ENCODE measurements around the gene ZNF714.

DNA sequence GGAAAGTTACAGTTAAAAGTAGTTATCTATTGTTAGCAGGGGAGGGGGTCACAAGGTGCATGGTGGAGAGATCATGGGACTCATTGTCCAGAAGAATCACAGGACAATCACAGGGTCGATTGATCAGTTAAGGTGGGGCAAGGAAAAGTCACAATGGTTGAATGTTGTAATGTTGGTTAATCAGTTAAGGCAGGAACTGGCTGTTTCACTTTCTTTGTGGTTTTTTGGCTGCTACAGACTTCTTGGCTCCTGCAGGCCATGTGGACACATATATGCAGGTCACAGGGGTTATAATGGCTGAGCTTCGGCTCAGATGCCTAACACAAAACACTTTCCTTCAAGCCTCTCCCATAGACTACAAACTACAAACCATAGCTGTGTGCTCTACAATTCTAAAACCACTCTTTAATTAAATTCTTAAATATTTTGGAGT is 52.9 kb downstream of the ZNF714 start:
- TF ChIP-seq TARDBP (IDR thresholded peaks at IDR 0.05; ENCODE audit: borderline replicate concordance), result no peak
- no peak for TF ChIP-seq POLR2A (IDR thresholded peaks at IDR 0.05; ENCODE audit: low read depth, low read length)
- TF ChIP-seq, protein P1, sequence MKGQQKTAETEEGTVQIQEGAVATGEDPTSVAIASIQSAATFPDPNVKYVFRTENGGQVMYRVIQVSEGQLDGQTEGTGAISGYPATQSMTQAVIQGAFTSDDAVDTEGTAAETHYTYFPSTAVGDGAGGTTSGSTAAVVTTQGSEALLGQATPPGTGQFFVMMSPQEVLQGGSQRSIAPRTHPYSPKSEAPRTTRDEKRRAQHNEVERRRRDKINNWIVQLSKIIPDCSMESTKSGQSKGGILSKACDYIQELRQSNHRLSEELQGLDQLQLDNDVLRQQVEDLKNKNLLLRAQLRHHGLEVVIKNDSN (IDR thresholded peaks at IDR 0.05; ENCODE audit: borderline replicate concordance, extremely low read length, insufficient read depth, low read depth, low read length), result no peak
- no peak for TF ChIP-seq IKZF2 (IDR thresholded peaks at IDR 0.05)
- TF ChIP-seq, protein P2, sequence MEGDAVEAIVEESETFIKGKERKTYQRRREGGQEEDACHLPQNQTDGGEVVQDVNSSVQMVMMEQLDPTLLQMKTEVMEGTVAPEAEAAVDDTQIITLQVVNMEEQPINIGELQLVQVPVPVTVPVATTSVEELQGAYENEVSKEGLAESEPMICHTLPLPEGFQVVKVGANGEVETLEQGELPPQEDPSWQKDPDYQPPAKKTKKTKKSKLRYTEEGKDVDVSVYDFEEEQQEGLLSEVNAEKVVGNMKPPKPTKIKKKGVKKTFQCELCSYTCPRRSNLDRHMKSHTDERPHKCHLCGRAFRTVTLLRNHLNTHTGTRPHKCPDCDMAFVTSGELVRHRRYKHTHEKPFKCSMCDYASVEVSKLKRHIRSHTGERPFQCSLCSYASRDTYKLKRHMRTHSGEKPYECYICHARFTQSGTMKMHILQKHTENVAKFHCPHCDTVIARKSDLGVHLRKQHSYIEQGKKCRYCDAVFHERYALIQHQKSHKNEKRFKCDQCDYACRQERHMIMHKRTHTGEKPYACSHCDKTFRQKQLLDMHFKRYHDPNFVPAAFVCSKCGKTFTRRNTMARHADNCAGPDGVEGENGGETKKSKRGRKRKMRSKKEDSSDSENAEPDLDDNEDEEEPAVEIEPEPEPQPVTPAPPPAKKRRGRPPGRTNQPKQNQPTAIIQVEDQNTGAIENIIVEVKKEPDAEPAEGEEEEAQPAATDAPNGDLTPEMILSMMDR (IDR thresholded peaks at IDR 0.05 in 2 of 3, conservative IDR thresholded peaks at IDR 0.05 in 1 of 3; ENCODE audit: control insufficient read depth in 2 of 3, extremely low read depth in 1 of 3, insufficient read depth in 1 of 3, low read depth in 3 of 3, low read length in 3 of 3), result no peak
- TF ChIP-seq POLR2AphosphoS5 (IDR thresholded peaks at IDR 0.05; ENCODE audit: low read length), result no peak
